NCI-H2171 treated with DMSO at 0.1 percent for 48 hours (cell line): ENCODE results near the gene MRPL11.

Source experiments
- DNase-seq: peaks from one replicate; lab custom pipeline; 2025; lab: John Stamatoyannopoulos, UW

The MRPL11 gene

GRCh38 chr11:66388780-66389386 lies 49.8 kb downstream of the MRPL11 start:
- peak; percentile 43 for DNase-seq

DNA sequence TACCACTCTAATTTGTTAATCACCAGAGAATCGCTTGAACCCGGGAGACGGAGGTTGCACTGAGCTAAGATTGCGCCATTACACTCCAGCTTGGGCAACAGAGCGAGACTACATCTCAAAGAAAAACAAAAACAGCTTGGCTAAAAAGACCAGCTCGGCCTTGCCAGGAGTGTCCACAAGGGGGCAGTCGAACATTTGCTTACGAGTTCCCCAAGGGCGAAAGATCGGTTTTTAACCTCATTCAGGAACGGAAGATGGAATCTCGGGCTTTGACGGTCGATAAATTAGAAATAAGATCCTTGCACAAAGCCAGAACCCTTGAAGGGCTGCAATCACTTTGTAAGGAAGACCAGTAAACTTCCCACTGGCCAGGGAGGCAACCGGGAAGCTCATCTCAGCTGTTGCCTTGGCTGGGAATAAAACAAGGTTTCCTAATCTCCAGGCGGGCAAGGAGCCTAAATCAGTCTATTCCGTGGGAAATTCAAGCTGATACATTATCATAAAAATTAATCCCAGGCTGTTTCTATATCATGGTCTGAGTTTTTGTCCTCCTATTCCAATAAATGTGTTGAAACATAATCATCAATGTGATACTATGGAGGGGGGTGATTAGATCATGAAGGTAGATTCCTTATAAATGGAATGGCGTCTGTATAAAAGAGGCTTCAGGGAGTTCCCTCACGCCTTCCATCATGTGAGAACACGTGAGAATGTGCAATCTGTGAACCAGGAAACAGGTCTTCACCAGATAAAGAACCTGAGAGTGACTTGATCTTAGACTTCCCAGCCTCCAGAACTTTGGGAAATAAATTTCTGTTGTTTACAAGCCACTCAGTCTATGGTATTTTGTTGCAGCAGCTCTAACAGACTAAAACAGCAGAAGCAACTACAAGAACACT lies 52.2 kb downstream of the MRPL11 start:
- DNase-seq, result peak; percentile 83
